RPMI8226 (cell line): Measurements from ENCODE around the gene FIBCD1.
A peak's percentile ranks its signal among the peaks of the same experiment; 100 is the strongest.

ENCODE experiments used
- DNase-seq: peaks from one replicate; pipeline ENCODE4 v3.0.0-alpha.2; 2015

FIBCD1 gene

DNA sequence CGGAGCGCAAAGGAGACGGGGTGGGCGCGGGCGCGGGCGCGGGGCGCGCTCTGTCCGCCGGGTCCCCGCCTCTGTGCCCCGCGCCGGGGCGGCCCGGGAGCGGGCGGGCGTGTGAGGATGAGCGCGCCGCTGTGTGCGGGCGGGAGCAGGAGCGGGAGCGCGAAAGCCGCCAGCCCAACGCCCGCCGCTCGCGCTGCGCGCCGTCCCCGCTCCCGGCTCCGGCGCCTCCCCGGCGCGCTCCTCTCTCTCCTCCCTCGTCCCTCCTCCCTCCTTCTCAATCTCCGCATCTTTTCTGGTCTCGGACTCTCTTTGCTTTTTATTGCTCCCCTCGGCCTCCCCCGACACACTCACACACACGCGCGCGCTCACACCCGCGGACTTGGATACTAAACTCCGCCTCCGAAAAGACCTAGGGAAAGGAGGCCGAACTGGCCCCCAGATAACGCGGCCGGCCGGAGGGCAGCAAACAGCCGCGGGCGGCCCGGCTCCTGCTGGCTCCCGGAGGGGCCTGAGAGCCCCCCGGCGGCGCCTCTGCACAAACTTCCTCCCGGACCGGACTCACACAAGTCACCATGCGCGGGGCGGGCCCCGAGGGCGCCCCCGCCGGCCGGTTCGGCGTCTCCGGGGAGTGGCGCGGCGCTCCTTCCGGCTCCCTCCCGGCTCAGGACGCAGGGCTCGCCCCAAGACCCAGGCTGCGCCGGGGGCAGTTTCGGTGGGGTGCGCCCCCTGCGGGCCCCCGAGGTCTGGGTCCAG lies at the start of gene FIBCD1:
FIBCD1 (minus strand) TSS at position 596 of the 753 bp plus-strand sequence. CDS start 640 bp downstream, outside the sequence.
- DNase-seq, result peak; percentile 83

GRCh38 chr9:130988400-130988747 lies 49.3 kb upstream of the FIBCD1 start:
- no peak for DNase-seq

DNA sequence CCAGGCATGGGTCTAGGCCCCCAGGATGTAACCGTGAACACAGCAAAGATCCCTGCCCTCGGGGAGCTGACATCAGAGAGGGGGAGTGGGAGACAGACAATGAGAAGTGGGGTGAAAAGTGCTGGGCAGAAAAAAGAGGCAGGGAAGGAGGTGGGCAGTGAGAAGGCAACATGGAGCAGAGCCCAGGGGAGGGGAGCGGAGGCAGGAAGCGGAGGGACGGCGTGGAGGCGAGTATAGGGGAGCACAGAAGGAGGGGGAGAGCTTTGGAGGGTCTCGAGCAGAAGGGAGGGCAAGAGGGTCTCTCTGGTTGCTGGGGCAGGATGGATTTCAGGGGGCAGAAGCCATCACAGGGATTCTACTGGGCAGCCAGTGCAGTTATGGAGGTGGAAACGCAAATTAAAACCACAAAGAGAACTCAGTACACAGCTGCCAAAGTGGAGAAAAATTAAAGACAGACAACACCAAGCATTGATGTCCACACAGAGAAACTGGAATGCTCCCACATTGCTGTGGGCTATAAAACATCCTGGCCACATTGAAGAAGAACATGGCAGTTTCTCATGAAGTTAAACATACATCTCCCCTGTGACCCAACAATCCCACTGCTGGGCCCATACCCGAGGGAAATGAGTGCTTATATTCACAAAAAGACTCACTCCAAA lies 48.8 kb upstream of the FIBCD1 start:
- no peak for DNase-seq

- DNase-seq, result no peak
Observed at GRCh38 chr9:130987054-130987453, 48.0 kb upstream of the FIBCD1 start.

- DNase-seq, result no peak
Observed at GRCh38 chr9:130986356-130986965, 47.4 kb upstream of the FIBCD1 start.

GRCh38 chr9:130985606-130986162 lies 46.6 kb upstream of the FIBCD1 start:
- DNase-seq, result no peak

DNA sequence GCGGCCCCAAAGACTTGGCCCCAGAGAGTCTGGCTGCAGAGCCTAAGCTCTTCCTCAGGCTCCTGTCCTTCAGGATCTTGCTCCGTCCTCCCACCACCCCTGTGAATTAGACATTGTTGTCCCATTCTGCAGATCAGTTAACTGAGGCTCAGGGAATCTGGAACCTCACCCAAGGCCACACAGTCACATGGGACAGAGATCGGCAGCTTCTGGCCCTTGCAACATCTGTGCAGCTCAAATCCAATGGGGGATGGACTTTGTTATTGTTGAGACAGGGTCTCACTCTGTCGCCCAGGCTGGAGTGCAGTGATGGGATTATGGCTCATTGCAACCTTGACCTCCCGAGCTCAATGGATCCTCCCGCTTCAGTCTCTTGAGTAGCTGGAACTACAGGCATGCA lies 46.0 kb upstream of the FIBCD1 start:
- no peak for DNase-seq

DNA sequence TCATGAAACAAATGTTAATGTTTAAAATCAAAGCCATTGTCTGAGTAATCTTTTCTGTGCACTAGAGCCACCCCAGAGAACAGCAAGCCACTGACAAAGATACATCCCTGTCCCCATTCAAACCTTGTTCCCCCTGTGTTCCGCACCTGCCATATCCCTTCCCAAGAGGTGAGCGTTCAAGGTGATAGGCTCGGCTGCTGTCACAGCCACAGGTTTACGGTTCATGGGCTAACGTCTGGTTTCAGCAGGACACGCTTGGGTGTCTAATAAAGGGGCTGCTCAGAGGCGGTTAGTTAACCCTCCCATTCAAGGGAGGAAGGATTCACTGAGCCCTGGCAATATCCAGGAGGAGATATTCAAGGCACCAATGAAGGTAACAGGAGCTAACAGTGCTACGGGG lies 45.5 kb upstream of the FIBCD1 start:
- DNase-seq, result no peak

GRCh38 chr9:130983970-130984369 lies 44.9 kb upstream of the FIBCD1 start:
- DNase-seq, result no peak

DNA sequence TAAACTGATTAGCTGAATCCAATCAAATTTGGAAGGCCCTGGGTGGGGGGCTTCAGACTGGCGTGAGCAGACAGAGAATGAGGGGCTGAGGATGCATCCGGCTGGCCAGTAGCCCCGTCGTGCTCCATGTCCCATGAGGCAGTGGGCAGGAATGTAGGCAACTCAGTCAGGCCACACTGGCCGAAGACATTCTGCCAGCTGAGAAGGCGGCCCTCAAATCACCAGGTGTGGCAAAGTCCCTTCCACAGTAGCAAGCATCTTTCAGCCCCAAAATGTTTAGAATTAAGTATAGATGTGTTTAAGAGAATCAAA lies 44.3 kb upstream of the FIBCD1 start:
- no peak for DNase-seq

GRCh38 chr9:130982636-130983358 lies 43.8 kb upstream of the FIBCD1 start:
- DNase-seq, result no peak

DNA sequence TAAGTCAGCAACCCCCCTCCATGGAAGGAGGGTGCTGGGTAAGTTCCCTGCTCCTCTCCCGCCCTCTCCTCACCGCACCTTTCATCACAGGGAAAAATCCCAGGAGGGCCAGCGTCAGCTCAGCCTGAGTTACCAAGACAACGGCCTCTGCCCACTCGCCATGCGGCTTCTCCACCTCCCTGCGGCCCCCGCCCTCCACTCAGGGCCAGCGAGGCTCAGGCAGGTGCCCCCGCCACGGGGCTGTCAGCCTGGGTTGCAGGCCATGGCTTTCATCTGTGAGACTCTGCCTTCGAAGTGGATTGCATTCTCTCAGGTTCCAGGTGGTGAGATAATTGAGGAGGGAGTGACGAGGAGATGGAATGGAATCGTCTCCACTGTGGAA lies 42.7 kb upstream of the FIBCD1 start:
- DNase-seq, result no peak

DNA sequence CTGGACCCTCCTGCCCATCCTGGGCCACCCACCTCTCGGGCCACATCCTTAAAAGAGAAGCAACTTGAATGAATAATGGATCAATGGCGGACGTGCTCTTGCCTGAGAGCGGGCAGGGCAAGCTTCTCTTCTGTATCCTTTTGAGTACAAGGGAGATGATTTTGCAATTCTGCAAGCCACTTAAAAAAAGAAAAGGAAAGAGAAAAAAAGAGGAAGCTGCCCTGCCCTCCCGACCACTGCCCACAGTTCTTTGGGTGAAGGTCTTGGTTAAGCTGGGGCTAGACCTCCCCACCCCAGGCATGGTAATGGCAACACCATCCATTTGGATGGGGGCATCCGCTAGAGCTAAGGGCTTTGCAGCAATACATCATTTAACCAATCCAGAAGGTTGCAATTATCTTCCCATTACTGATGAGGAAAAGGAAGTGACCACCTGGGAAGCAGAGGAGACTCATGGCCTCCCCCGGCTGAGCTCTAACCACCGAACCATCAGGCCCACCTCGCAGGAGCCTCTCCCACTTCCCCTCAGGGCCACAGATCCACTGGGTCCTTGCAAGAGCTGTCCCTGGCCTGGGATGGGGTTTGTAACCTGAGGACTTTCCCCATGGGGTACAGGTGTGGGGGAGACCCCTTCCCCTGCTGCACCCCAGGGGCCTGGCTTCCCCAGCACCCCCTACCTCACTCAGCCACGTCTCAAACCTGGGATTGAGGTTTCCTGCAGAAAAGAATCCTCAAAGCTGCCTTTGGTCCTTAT lies 42.1 kb upstream of the FIBCD1 start:
- no peak for DNase-seq

DNA sequence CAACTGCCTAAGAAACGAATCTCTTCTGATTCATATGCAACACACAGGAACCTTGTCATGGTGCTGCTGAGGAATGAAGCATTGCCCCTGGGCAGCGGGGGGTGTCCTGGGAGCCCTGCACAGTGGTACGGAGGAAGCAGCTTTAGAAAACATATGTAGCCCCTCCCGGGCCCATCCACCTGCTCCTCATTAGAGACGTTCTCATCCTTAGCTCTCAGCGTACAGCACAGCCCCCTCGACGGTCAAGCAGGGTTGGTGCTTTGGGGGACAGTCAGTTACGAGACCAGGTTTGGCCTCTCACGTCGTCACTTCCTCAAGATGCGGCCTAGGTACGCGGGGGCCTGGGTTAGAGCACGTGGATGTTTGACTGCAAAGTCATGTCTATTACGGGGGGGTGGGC lies 41.5 kb upstream of the FIBCD1 start:
- no peak for DNase-seq

DNA sequence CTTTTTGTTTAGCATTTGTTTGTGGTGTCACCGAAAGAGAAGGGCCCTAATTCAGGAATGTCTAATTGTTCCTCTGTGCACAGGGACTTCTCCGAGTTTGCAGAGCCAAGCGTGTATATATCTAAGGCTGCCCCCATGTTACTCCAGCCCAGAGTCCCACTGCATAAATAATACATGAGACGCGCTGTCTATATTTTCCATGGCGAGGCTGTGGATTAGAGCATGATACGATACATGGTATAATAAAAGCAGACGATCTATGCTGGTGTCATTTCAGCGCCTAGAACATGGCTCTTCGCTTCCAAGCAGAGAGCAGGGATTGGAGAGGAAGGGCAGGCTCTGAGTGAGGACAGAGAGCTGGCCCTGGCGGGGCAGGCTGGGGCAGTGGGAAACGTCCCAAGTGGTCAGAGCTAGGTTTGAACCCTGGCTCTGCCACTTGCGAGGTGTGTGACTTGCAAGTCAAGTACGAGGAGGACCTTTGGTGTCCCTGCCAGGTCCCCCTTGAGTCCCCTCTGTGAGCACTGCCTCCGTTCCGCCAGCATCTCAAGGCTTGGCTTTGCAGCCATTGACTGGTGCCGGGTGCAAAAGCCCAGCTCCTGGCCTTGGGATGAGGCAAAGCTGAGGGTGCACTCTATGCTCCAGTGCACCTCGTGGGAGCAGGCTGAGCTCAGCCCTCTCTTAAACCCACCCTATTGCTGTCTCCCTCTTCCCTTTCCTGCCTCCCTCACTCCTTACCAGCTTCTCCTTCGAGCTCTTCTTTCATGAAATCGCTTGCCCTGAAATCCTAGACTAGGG lies 40.7 kb upstream of the FIBCD1 start:
- no peak for DNase-seq

- no peak for DNase-seq
Observed at GRCh38 chr9:130977811-130978221, 38.8 kb upstream of the FIBCD1 start.

DNA sequence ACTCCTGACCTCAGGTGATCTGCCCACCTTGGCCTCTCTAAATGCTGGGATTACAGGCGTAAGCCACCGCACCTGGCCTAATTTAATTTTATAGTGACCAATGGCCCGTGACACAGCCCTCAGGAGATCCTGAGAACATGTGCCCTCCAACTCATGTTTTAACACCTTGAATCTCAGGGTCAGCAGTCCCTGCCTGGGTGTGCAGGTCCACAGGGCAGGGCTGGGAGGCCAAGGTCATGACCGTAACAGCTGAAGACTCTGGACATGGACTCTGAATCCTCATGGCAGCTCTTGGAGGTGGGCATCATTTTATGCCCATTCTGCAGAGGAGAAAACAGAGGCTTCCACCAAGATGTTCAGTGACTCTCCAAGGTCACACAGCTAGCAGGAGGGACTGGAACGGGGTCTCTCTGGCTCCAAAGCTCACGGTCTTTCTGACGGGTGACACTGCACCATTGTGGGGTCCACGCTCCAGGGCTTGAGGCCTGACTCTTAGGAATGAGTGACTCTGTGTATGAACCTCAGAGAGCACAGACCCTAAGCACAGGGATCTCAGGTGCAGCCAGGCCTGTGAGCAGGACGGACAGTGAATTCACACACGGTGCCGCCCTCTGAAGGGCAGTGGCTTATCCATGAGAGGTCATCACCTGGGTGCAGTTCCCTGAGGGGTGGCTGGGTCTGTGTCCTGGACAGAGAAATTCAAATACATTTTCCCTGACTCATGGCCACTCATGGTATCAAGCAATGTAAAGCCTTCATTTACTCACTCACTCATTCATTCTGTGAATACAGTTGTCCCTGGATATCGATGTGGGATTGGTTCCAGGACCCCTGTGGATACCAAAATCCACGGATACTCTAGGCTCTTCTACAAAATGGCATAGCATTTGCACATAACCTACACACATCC lies 37.1 kb upstream of the FIBCD1 start:
- DNase-seq, result no peak

- no peak for DNase-seq
Observed at GRCh38 chr9:130975156-130975555, 36.1 kb upstream of the FIBCD1 start.

DNA sequence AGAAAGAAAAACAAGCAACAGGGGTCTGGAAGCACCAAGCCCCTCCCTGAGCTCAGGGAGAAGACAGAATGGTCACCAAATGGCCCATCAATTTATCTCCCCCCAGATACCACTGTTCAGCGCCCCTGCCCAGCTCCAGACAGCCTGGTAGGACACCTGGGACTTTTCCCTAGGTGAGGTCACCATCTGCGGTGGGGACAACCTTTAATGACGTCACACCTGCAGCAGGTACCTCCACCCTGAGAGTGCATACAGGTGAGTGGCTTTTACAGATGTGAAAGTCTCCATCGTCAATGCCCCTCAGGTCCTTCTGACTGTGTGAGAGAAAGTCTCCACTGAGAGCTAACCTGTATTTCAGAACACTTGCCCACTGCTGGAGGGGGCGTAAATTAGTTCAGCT lies 35.6 kb upstream of the FIBCD1 start:
- no peak for DNase-seq

GRCh38 chr9:130973686-130974281 lies 34.7 kb upstream of the FIBCD1 start:
- DNase-seq, result no peak
